OCI-LY7 (cell line): Measurements from ENCODE around the gene GPR183. TPM values are rescaled to one million over a fixed set of nuclear protein-coding genes. Genes with fewer than 3 reads are reported as not detected.
A peak's percentile ranks its signal among the peaks of the same experiment; 100 is the strongest.

Experiments
- BruUV-seq: library from RNA; stranded (reverse); fragments of 400-500 nt; replicated peaks from 2 replicates; lab custom pipeline; 2021; lab: Mats Ljungman, UMichigan
- CTCF ChIA-PET: fragments of 300-600 bp; sonication (Branson Sonifier 250); formaldehyde crosslinking; loops from one replicate; lab custom pipeline; 2022; ENCODE audit warnings: antibody characterized with exemption; ENCODE audit not compliant: unreplicated experiment; lab: Charles Lee
- POLR2A ChIA-PET: fragments of 300-600 bp; sonication (Branson Sonifier 250); formaldehyde crosslinking; loops from one replicate; lab custom pipeline; 2022; ENCODE audit warnings: antibody characterized with exemption; lab: Charles Lee
- DNase-seq: peaks from one replicate; pipeline ENCODE4 v3.0.0-alpha.2; 2015; ENCODE audit warnings: low spot score
- H2AFZ ChIP-seq: fragments of 200-600 bp; sonication (generic), shearing (Covaris generic); 2 replicates; pipeline ENCODE4 v1.6.1; 2014; ENCODE audit warnings: mild to moderate bottlenecking, antibody characterized with exemption, low read length, moderate library complexity
- H3K27ac ChIP-seq: fragments of 200-600 bp; sonication (generic); 2 replicates; pipeline ENCODE4 v1.5.1; 2014; ENCODE audit warnings: mixed run types, low read depth, mild to moderate bottlenecking, moderate library complexity, low read length, inconsistent platforms; ENCODE audit not compliant: poor library complexity, severe bottlenecking
- H3K36me3 ChIP-seq: fragments of 200-600 bp; sonication (generic); 2 replicates; pipeline ENCODE4 v1.6.1; 2014; ENCODE audit warnings: mild to moderate bottlenecking, antibody characterized with exemption, low read length, moderate library complexity, mixed read lengths; ENCODE audit not compliant: insufficient read depth
- H3K4me1 ChIP-seq: fragments of 200-600 bp; sonication (generic); 2 replicates; pipeline ENCODE4 v1.5.1; 2014; ENCODE audit warnings: mild to moderate bottlenecking, low read length; ENCODE audit not compliant: insufficient read depth, poor library complexity, severe bottlenecking
- H3K4me2 ChIP-seq: fragments of 200-600 bp; sonication (generic); 2 replicates; pipeline ENCODE4 v1.6.1; 2014; ENCODE audit warnings: mild to moderate bottlenecking, low read length
- H3K4me3 ChIP-seq: fragments of 200-600 bp; sonication (generic); 2 replicates; pipeline ENCODE4 v1.5.1; 2014; ENCODE audit warnings: mild to moderate bottlenecking, low read depth, low read length; ENCODE audit not compliant: poor library complexity, severe bottlenecking
- H3K79me2 ChIP-seq: fragments of 200-600 bp; sonication (generic); 2 replicates; pipeline ENCODE4 v1.6.1; 2016; ENCODE audit warnings: low read depth, mild to moderate bottlenecking, low read length, moderate library complexity, mixed read lengths; ENCODE audit not compliant: insufficient read depth
- H3K9me2 ChIP-seq: fragments of 200-600 bp; sonication (generic); 2 replicates; pipeline ENCODE4 v1.6.1; 2016; ENCODE audit warnings: mild to moderate bottlenecking, low read length, mixed read lengths; ENCODE audit not compliant: insufficient read depth
- H3K9me3 ChIP-seq: fragments of 200-600 bp; sonication (generic); 2 replicates; pipeline ENCODE4 v1.6.1; 2014; ENCODE audit warnings: mild to moderate bottlenecking, mixed run types, low read length, mixed read lengths
- H4K20me1 ChIP-seq: fragments of 200-600 bp; sonication (generic); 2 replicates; pipeline ENCODE4 v1.6.1; 2014; ENCODE audit warnings: mild to moderate bottlenecking, antibody characterized with exemption, low read length, moderate library complexity, mixed read lengths; ENCODE audit not compliant: insufficient read depth
- CTCF ChIP-seq: fragments of 200-600 bp; sonication (generic); conservative IDR thresholded peaks from 2 replicates; pipeline ENCODE4 v1.5.1; 2014; ENCODE audit warnings: mild to moderate bottlenecking, antibody characterized with exemption, low read length, moderate library complexity, mixed read lengths
- EZH2phosphoT487 ChIP-seq: fragments of 200-600 bp; sonication (generic); IDR thresholded peaks from 2 replicates; pipeline ENCODE4 v1.6.1; 2018; ENCODE audit warnings: low read depth, borderline replicate concordance, mild to moderate bottlenecking, mixed run types, antibody characterized with exemption, low read length, moderate library complexity, mixed read lengths
- intact Hi-C: fragments of 100-400 bp; cut with micrococcal nuclease; formaldehyde crosslinking; loops from one replicate; pipeline ENCODE4 v1.10.0; 2022; ENCODE audit not compliant: unreplicated experiment
- total RNA-seq, 2 experiments: library from RNA; depleted of rRNA in 1 of 2; stranded (reverse); fragments of >200 nt in 1 of 2; shearing (Covaris generic) in 1 of 2; gene quantifications; 2 replicates each; pipeline ENCODE4 v1.2.3, GENCODE V29; 2014 to 2022

GPR183 gene
- total RNA-seq, 2 experiments from 2014 or later, result not detected

GRCh38 chr13:99326012-99326411 is 18.8 kb upstream of the GPR183 start:
- Histone ChIP-seq H3K36me3 (peaks cover 29% of the 10 kb centered on the region), H2AFZ (no peak overlapping the region), H3K27ac (peak overlapping the region; percentile 8), H3K79me2 (no peaks in the 10 kb centered on the region), H3K4me3 (peak overlapping the region; percentile 26), H3K9me2 (no peaks in the 10 kb centered on the region), H3K4me2 (peak overlapping the region; percentile 68), H3K4me1 (peaks cover 22% of the 10 kb centered on the region), H3K9me3 (no peaks in the 10 kb centered on the region), H4K20me1 (peaks cover 3% of the 10 kb centered on the region; the same call in 1 of the 2 replicates)
- DNase-seq, result peak; percentile 39
- BruUV-seq, result no TSS peak
- ChIA-PET POLR2A (no interaction called here), CTCF (no interaction called here)
- intact Hi-C loops, result no loop called here
- TF ChIP-seq CTCF, result no peak
- no peak for TF ChIP-seq EZH2phosphoT487

GRCh38 chr13:99323488-99323887 is 16.3 kb upstream of the GPR183 start:
- no peaks in the 10 kb centered on the region for H3K79me2 ChIP-seq
- no peaks in the 10 kb centered on the region for H3K9me3 ChIP-seq
- no peak overlapping the region for H3K4me3 ChIP-seq
- no peak overlapping the region for H2AFZ ChIP-seq
- no peaks in the 10 kb centered on the region for H3K9me2 ChIP-seq
- intact Hi-C loops, result no loop called here
- H4K20me1 ChIP-seq, result peaks cover 3% of the 10 kb centered on the region; the same call in 1 of the 2 replicates
- no TSS peak for BruUV-seq
- POLR2A ChIA-PET, result interaction anchor here (0.6 to 1.1 kb wide), 2 partner anchors 25 to 48 kb away, joined by 3 read pairs; no protein-coding TSS in a partner anchor
- H3K4me1 ChIP-seq, result peaks cover 22% of the 10 kb centered on the region
- H3K36me3 ChIP-seq, result peaks cover 30% of the 10 kb centered on the region
- CTCF ChIA-PET, result no interaction called here
- TF ChIP-seq EZH2phosphoT487, result no peak
- TF ChIP-seq CTCF, result no peak
- peak overlapping the region; percentile 20; the same call in 1 of the 2 replicates for H3K4me2 ChIP-seq
- DNase-seq, result no peak
- no peak overlapping the region for H3K27ac ChIP-seq

GRCh38 chr13:99322297-99323103 is 15.3 kb upstream of the GPR183 start:
- CTCF ChIA-PET, result no interaction called here
- H3K4me3 ChIP-seq, result no peak overlapping the region
- intact Hi-C loops, result no loop called here
- no peaks in the 10 kb centered on the region for H3K9me2 ChIP-seq
- peaks cover 3% of the 10 kb centered on the region; the same call in 1 of the 2 replicates for H4K20me1 ChIP-seq
- TF ChIP-seq EZH2phosphoT487 (no peak), CTCF (no peak)
- H3K9me3 ChIP-seq, result no peaks in the 10 kb centered on the region
- no peak overlapping the region for H3K27ac ChIP-seq
- peaks cover 22% of the 10 kb centered on the region for H3K4me1 ChIP-seq
- BruUV-seq, result no TSS peak
- POLR2A ChIA-PET, result no interaction called here
- no peak for DNase-seq
- H3K4me2 ChIP-seq, result peak overlapping the region; percentile 26; the same call in 1 of the 2 replicates
- H3K79me2 ChIP-seq, result no peaks in the 10 kb centered on the region
- peaks cover 22% of the 10 kb centered on the region for H3K36me3 ChIP-seq
- H2AFZ ChIP-seq, result no peak overlapping the region
